ENCODE results near the gene ETDB.
"Not testable (repeated sequence)": the region's sequence is repeated elsewhere in the genome, so short reads cannot be mapped to it uniquely, and the experiment has no call there.

The ETDB gene

GRCh38 chrX:135120056-135120576 lies at the start of gene ETDB:
ETDB (minus strand) TSS chrX:135120526; CDS start chrX:135119261, 1,265 bp downstream.
- not testable (repeated sequence) for H3K9ac ChIP-seq (ENCODE audit: low read length); H3K79me2 ChIP-seq (ENCODE audit: low read length); DNase-seq; H2AFZ ChIP-seq (ENCODE audit: low read length); H3K9me3 ChIP-seq (replicated peaks; ENCODE audit: insufficient read depth, low read length); H3K36me3 ChIP-seq (replicated peaks; ENCODE audit: insufficient read depth, low read length); H3F3A ChIP-seq (ENCODE audit: insufficient read depth, low read length); H3K9me2 ChIP-seq (replicated peaks; ENCODE audit: insufficient read depth, low read length); H4K20me1 ChIP-seq (ENCODE audit: insufficient read depth, low read length); H3K4me2 ChIP-seq (ENCODE audit: low read depth, low read length); H3K4me1 ChIP-seq (ENCODE audit: low read length); H3K4me3 ChIP-seq (ENCODE audit: low read length); H3K27me3 ChIP-seq (replicated peaks; ENCODE audit: insufficient read depth, low read length); H3K27ac ChIP-seq (ENCODE audit: low read length)

GRCh38 chrX:135169534-135169933 lies 49.2 kb upstream of the ETDB start:
- not testable (repeated sequence) for H3K36me3 ChIP-seq (replicated peaks; ENCODE audit: insufficient read depth, low read length); H3K4me2 ChIP-seq (ENCODE audit: low read depth, low read length); H3F3A ChIP-seq (ENCODE audit: insufficient read depth, low read length); H3K4me3 ChIP-seq (ENCODE audit: low read length); H4K20me1 ChIP-seq (ENCODE audit: insufficient read depth, low read length); H3K27ac ChIP-seq (ENCODE audit: low read length); H3K9me3 ChIP-seq (replicated peaks; ENCODE audit: insufficient read depth, low read length); H3K4me1 ChIP-seq (ENCODE audit: low read length); H3K79me2 ChIP-seq (ENCODE audit: low read length); H2AFZ ChIP-seq (ENCODE audit: low read length); H3K9ac ChIP-seq (ENCODE audit: low read length); H3K9me2 ChIP-seq (replicated peaks; ENCODE audit: insufficient read depth, low read length); DNase-seq; H3K27me3 ChIP-seq (replicated peaks; ENCODE audit: insufficient read depth, low read length)

GRCh38 chrX:135168486-135168885 lies 48.2 kb upstream of the ETDB start:
- Histone ChIP-seq H3K9ac (ENCODE audit: low read length) (no peak overlapping the region), H3K27ac (ENCODE audit: low read length) (no peak overlapping the region), H4K20me1 (ENCODE audit: insufficient read depth, low read length) (no peaks in the 10 kb centered on the region), H3K4me1 (ENCODE audit: low read length) (no peaks in the 10 kb centered on the region), H3K36me3 (replicated peaks; ENCODE audit: insufficient read depth, low read length) (no peaks in the 10 kb centered on the region), H3K27me3 (replicated peaks; ENCODE audit: insufficient read depth, low read length) (no peaks in the 10 kb centered on the region), H2AFZ (ENCODE audit: low read length) (no peak overlapping the region), H3K9me3 (replicated peaks; ENCODE audit: insufficient read depth, low read length) (no peaks in the 10 kb centered on the region), H3K79me2 (ENCODE audit: low read length) (no peaks in the 10 kb centered on the region), H3K4me2 (ENCODE audit: low read depth, low read length) (no peak overlapping the region), H3F3A (ENCODE audit: insufficient read depth, low read length) (no peaks in the 10 kb centered on the region), H3K4me3 (ENCODE audit: low read length) (no peak overlapping the region), H3K9me2 (replicated peaks; ENCODE audit: insufficient read depth, low read length) (no peaks in the 10 kb centered on the region)
- TF ChIP-seq CTCF (IDR thresholded peaks at IDR 0.05; ENCODE audit: low read length): no peak
- TF ChIP-seq EZH2phosphoT487 (IDR thresholded peaks at IDR 0.05; ENCODE audit: low read length): no peak
- TF ChIP-seq EZH2 (optimal IDR thresholded peaks at IDR 0.05; ENCODE audit: low read depth, low read length): no peak
- no peak for DNase-seq

GRCh38 chrX:135154688-135155087 lies 34.4 kb upstream of the ETDB start:
- H3K27me3 ChIP-seq (replicated peaks; ENCODE audit: insufficient read depth, low read length); H3K4me2 ChIP-seq (ENCODE audit: low read depth, low read length); H3K36me3 ChIP-seq (replicated peaks; ENCODE audit: insufficient read depth, low read length); H3K4me3 ChIP-seq (ENCODE audit: low read length); H3K27ac ChIP-seq (ENCODE audit: low read length); H3K79me2 ChIP-seq (ENCODE audit: low read length); H3K9me2 ChIP-seq (replicated peaks; ENCODE audit: insufficient read depth, low read length); H3K4me1 ChIP-seq (ENCODE audit: low read length); H3K9me3 ChIP-seq (replicated peaks; ENCODE audit: insufficient read depth, low read length); DNase-seq; H3K9ac ChIP-seq (ENCODE audit: low read length); H3F3A ChIP-seq (ENCODE audit: insufficient read depth, low read length); H2AFZ ChIP-seq (ENCODE audit: low read length); H4K20me1 ChIP-seq (ENCODE audit: insufficient read depth, low read length): not testable (repeated sequence)

- not testable (repeated sequence) for H3K4me2 ChIP-seq (ENCODE audit: low read depth, low read length)
Observed at GRCh38 chrX:135126145-135126544, 5.8 kb upstream of the ETDB start.

GRCh38 chrX:135116064-135116463 lies 4.3 kb downstream of the ETDB start:
- not testable (repeated sequence) for H3K4me1 ChIP-seq (ENCODE audit: low read length); H3K79me2 ChIP-seq (ENCODE audit: low read length); H3K27ac ChIP-seq (ENCODE audit: low read length); H3K4me3 ChIP-seq (ENCODE audit: low read length); H3K9me3 ChIP-seq (replicated peaks; ENCODE audit: insufficient read depth, low read length); H3F3A ChIP-seq (ENCODE audit: insufficient read depth, low read length); H3K9me2 ChIP-seq (replicated peaks; ENCODE audit: insufficient read depth, low read length); H2AFZ ChIP-seq (ENCODE audit: low read length); H3K36me3 ChIP-seq (replicated peaks; ENCODE audit: insufficient read depth, low read length); H3K27me3 ChIP-seq (replicated peaks; ENCODE audit: insufficient read depth, low read length); H3K9ac ChIP-seq (ENCODE audit: low read length); DNase-seq; H4K20me1 ChIP-seq (ENCODE audit: insufficient read depth, low read length); H3K4me2 ChIP-seq (ENCODE audit: low read depth, low read length)

More at GRCh38 chrX:135126145-135126544, 5.8 kb upstream of the ETDB start:
- not testable (repeated sequence) for H4K20me1 ChIP-seq (ENCODE audit: insufficient read depth, low read length); H2AFZ ChIP-seq (ENCODE audit: low read length); H3K79me2 ChIP-seq (ENCODE audit: low read length); H3K36me3 ChIP-seq (replicated peaks; ENCODE audit: insufficient read depth, low read length); H3K4me1 ChIP-seq (ENCODE audit: low read length); H3K27me3 ChIP-seq (replicated peaks; ENCODE audit: insufficient read depth, low read length); DNase-seq; H3K4me3 ChIP-seq (ENCODE audit: low read length); H3K27ac ChIP-seq (ENCODE audit: low read length); H3F3A ChIP-seq (ENCODE audit: insufficient read depth, low read length); H3K9me2 ChIP-seq (replicated peaks; ENCODE audit: insufficient read depth, low read length); H3K9me3 ChIP-seq (replicated peaks; ENCODE audit: insufficient read depth, low read length); H3K9ac ChIP-seq (ENCODE audit: low read length)
